Stimulated activated CD4-positive, alpha-beta T cell treated with anti-CD3 and anti-CD28 coated beads, Interleukin-1b, Interleukin-23, amount 100 ng/mL, for 4 hours (primary cell): ENCODE results near the gene SNX30.

Source experiments
- DNase-seq, 2 donors: peaks; one replicate each; pipeline ENCODE4 v3.0.0-alpha.2; 2020; ENCODE audit warnings: low read depth in 2 of 2

Gene SNX30

DNA sequence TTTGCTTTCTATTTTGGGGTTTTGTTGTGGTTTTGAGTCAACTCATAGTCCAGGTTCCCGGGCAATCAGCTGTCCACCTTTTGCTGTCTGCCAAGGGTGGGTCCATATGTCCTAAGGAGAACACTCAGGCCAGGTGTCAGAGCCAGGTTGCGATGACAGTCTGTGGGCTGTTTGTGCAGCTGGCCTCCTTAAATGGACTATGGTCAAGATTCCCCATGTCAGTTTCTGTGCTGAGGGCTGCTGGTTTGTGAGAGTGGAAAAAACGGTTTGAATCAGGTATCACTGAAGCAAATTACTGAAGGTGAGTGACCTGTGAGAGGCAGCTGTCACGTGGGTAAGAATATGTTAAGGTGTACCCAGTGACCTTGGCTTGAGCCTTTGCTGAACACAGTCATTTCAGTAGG is 33.0 kb downstream of the SNX30 start:
- DNase-seq: no peak

DNA sequence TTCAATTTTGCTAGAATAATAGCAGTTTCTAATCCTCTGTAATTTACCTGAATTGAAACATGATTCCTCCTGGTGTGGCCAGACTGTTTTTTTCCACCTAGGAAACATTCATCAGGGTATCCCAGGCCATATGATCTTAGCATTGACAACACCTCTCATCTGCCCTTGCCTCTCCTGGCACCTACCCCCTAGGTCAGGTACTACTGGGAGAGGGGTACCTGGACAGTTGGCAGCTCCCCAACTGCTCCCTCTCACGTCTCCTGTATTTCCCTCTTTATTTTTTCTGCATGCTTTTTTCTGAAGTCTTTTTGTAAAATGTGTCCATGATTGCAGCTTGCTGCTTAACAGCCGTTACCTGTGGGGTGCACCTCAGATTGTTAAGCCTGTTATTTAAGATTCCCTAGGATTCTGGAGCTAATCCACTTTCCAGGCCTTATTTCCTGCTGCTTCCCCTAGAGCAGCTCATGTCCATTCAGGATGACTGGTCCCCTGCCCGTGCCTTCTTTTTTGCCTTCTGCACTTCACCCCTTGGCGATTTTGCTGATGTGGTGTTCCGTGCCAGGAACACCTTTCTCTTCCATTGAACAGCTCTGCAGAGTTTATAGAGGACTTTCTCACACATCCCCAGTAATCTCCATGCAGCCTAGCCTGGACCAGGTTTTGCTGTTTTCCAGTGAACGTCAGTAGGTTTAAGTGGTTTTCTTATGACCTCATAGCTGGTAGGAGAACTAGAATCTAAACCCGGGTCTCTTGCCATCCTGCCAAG is 33.6 kb downstream of the SNX30 start:
- no peak for DNase-seq

DNA sequence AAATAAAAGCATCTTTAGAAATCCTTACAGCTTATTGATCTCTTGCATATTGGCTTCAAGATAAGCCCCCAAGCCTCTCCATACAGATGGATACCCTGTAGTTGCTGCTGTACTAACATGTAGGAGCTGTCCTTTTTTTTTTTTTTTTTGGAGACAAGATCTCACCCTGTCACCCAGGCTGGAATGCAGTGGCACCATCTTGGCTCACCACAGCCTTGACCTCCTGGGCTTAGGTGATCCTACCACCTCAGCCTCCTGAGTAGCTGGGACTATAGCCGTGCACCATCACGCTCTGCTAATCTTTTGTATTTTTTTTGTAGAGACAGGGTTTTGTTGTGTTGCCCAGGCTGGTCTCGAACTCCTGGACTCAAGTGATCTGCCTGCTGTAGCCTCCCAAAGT is 35.4 kb downstream of the SNX30 start:
- DNase-seq: no peak

DNA sequence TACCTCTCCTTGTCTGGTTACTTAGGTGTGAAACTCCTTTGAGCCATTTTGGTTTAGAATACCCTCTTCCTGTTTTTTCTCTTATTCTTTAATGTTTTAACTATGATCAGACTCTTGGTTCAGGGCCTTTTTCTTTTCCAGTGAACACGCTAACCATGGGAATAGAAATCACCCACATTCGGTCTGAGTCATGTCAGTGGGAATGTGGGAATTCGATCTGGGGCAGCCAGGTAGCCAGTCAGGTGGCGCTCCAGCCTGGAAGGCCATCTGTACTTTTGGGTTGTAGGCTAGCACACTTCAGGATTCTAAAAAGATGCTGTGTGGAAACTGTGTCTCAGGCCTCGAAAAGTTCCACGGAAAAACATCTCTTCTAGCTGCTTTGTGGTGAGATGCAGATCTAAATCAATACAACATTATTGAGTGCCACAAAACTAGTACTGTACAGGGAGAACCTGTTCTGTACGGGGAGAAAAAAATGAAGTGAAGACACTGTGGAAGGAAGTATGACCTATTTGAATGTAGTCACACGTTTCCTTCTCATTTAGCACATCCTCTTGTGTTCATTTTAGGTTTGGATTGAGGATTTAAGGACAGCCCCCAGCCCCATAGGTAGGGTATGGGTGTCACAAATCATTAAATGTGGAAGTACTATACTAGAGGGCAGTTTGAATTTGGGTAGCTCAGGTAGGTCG is 36.4 kb downstream of the SNX30 start:
- no peak for DNase-seq

DNA sequence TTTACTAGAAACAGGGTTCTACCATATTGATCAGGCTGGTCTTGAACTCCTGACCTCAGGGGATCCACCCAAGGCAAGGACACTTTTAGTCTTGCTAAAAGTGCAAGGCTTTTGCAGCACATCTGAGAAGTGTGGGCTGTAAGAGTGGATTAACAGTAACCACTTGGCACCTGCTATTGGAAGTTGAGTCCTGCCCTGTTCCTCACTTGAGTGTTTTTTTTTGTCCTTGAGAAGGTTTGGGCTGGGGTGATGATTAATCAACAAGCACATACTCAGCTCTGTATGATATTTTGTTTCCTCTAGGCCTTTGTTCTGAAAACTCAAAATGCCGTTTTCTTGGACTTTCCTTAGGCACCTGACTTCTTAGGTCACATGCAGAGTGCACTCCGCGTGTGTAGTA is 37.4 kb downstream of the SNX30 start:
- no peak for DNase-seq

DNA sequence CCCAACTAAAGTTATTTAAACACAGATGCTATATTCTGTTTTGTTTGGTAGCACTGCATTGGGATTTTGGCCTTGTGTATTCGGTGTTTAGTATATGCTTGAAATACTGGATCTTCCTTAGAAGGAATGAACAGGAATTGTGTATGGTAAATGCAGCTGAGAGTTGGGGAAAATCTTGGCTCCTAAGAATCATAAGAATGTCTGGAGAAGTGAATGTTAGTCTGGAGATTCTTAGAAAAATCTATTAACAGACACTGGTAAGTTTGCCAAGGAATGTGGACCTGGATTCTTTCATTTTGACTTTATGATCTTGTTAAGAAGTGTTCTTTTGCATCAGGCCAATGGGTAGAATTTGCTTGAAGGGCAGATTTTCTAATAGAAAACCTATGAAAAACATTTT is 38.9 kb downstream of the SNX30 start:
- DNase-seq: no peak

DNA sequence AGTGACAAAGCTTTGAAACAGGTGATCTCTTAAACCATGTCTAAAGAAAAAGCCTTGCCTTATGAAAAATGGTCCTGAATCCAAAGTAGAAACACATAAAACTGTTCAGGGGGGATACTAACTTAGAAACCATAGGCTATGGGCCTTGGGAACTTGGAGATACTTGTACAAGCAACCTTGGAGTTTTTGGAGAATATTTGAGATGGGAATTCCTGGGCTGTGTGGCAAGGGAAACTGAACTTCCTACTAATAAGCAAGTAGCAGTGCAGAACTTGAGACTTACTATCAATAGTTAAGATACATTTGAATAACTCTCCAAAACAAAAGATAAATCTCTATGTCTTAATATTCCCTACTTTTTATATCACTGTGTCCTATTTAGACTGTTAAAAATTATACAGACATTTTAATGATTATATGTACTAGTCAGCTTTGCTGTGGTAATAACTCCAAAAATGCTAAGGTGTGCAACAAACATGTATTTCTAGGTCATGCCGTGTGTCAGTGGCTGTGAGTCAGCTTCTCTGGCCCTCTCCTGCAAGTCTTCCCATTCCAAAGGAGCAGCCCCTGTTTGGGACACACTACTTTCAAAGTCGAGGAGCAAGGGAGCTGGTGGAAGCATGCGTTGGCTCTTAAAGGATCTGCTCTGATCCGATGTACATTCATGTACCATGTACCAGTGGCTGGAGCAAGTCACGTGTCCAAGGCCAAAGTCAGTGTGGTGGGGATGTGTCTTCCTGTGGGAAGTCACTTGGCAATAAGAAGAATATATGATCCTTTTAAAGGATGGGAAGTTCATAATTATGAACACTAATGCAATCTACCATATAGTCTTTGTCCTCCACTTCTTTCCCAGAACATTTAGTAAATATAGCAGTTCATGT is 39.6 kb downstream of the SNX30 start:
- DNase-seq: no peak

DNA sequence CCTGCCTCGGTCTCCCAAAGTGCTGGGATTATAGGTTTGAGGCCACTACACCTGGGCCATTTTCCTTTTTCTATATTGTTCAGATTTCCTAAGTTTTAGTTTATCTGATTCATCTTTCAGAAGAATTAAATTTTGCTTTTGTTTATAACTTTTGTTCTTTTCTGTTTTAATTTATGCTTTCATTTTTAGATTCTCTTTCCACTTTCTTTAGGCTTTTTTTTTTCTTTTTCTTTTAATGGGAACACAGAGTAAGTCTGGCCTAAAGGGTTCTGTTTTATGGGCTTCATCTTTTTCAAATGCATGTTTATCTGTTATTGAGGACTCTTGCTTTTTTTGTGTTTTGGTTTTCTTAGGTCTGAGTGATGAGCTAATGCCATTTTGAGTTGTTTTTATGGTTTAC is 42.1 kb downstream of the SNX30 start:
- no peak for DNase-seq

DNA sequence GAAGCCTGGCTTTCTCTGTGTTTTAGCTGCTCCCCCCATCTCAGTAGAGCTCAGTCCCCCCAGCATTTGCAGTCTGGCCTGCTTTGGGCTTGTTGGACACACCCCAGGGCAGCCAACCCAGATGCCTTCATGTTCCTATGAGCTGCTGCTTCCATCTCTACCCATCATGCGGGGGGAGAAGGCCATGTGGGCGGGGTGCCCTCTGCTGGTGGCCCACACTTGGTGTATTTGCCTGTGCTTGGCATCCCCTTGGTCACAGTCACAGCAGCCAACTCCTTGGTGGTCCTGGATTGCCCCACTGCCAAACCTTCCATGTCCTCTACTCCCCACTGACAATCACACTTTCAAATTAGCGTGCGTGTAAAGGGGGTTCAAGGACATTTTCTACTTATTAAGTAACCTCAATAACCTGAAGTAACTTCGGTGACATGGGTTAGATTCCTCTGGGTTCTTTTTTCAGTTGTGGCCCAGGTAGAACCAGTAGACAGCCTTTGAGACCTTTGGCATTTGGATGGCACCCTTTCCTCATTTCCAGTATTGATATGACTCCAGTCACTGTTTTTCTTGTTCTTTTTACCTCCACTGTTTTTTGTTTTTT is 42.8 kb downstream of the SNX30 start:
- peak; percentile 75 to 77 for DNase-seq

DNA sequence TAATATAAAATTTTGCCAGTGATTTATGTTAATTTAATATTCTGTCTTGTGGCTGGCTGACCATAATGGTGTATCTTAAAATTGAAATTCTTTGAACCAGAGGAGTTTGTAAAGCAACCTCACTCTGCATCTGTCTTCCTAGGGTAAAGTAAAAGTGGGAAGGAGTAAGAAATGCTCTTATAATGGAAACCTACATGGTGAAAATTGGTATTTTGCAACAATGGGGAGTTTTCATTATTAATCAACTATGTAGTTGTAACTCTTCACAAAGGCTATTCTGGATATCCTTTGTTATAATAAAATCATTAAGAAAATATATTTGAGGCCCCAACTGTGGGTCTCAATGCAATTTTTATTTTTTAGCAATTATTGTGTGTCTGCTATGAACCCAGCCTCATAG is 44.2 kb downstream of the SNX30 start:
- DNase-seq: no peak

DNA sequence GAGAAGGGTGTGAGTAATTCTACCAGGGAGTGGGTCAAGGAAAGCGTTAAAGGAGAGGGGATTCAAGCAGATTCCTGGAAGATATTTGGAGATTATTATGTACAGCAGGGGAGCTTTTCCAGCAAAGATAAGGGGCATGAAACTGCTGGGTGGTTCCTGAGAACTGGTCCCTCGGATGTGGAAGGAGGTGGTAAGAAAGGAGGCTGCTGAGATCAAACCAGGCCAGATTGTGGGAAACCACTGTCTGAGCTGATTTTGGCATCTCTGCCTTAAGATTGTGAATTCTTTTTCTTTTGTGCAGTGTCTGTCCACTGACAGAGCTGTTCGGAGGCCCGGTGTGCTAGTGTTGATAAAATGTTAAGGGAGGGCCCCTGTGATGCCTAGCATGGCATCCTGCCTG is 45.4 kb downstream of the SNX30 start:
- DNase-seq: no peak

DNA sequence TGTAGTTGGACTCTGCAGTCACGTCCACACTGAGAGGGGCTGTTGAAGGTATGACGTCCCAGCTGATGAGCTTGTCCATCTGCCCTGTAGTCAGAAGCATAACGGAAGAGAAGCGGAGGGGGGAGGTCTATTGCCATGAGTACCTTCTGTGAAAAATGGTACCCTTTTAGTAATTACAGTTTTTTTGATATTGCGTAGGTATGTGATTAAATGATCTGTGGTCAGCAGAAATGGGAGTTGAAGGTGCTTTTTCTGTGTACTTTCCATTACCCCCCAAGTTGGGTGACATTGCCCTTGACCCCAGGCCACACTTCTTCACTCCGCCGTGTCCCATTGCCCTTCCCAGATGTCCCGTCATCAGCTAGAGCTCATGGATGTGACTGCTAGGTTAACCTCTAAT is 45.9 kb downstream of the SNX30 start:
- DNase-seq: no peak

DNA sequence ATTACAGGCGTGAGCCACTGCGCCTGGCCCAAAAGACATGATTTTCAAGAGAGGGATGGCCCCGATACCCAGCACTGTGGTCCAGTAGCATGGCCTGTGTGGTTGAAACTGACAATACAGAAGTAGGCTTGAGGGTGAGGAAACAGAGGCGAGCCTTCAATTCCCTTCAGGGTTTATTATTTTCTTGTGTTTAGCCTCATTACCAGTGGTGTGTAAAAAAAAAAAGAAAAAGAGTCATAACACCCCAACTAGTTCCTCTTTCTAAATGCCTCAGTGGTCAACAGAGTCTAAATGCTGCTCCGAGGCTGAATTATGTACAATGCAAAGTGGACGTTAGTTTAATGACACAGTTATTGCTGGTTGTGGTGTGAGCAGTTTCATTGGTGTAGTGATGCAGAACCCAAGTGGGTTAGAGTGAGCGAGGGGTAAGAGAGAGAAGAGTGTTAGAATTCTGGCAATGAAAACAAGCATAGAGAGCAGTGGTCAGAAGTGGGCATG is 58.8 kb downstream of the SNX30 start:
- no peak for DNase-seq

DNA sequence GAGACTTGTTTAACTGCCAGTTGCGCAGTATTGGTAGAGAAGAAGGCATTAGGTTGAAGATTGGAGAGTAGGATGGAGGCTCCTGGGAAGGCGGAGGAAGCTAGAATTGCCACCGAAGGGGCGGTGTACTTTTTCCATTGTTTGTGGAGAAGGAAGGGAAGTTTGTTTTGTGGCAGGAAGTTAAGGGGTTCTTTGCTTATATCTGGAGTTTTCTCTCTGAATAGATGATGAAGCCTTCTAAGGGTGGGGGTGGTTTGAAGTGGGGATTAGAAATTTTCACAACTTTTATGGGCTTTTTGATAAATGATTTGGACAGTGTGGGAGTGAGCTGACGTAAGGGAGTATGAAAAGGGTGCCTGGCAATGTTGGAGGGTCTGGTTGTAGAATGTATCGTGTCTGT is 59.3 kb downstream of the SNX30 start:
- DNase-seq: no peak

DNA sequence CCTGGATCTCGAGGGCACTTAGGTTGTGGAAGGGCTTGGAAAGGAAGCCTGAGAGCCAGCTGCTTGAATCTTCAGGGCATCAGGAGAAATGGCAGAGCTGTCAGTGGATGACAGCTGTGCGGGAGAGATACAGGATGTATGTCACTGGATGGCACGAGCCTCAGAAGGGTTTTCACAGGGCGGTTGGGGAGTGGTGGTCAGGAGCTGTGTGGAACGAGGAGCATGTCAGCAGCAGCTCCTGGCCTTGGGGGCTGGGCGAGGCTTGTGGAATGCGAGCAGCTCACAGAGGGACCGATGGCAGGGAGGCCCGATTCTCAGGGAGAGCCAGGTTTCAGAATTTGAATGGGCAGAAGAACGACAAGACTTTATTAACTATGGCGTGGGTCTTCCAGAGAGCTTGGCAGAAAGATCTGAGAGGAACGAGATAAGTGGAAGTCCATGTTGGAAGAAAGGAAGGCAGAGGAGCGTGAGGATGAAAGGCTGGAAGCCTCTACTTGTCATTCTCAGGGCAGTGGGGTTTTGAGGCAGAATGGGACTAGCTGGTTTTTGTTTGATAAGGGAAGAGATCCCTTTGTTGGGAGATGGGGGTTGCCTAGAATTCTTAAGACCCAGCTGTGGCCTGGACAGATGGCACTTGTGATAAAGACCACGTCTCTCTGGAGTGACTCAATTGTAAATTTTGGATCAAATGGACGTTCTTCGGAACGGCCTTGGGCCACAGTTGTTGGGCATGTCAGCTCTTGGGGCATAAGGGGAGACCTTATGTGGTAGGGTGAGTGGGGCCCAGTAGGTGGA is 60.3 kb downstream of the SNX30 start:
- DNase-seq: no peak

DNA sequence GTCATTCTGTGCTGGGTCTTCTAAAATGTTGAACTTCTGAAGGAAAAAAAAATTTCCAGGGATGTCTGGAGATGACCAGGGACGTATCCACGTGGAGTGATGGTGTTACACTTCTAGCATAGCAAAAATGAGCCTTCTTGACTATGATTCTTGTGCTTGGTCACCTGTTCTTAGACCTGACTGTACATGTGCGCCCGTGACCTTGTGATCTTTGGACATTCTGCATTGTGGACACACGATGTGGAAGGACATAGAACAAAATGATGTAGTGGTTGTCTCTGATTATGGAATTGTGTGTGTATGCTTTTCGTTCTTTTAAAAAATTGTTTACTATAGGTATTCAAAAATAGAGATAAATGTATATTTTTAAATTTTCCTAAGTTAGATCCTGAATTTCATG is 61.0 kb downstream of the SNX30 start:
- DNase-seq: no peak

DNA sequence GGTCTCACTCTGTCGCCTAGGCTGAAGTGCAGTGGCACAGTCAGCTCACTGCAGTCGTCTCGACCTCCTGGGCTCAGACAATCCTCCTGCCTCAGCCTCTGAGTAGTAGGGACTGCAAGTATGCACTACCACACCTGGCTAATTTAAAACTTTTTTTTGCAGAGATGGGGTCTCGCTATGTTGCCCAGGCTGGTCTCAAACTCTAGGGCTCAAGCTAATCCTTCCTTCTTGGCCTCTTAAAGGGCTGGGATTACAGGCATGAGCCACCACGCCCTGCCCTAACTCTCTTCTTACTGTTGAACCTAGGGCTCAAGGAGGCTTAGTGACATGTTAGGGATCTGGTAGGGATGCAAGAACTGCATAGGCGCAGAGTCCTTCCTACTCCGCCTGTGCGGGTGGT is 65.3 kb downstream of the SNX30 start:
- DNase-seq: no peak

DNA sequence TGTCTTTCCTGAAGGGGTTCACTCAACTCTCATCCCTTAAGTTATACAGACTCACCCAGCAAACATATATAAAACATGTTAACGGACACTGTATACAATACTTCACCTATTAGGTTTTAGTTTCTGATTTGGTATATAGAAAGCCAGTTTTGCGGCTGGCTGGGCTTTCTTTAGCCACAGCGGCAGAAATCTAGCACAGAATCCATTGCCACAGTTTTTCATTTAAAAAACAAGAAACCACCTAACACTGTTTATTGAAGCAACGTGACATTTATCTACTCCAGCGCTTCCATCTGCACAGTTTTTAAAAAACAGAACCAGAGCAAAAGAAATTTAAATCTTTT is 67.3 kb downstream of the SNX30 start:
- DNase-seq: no peak

DNA sequence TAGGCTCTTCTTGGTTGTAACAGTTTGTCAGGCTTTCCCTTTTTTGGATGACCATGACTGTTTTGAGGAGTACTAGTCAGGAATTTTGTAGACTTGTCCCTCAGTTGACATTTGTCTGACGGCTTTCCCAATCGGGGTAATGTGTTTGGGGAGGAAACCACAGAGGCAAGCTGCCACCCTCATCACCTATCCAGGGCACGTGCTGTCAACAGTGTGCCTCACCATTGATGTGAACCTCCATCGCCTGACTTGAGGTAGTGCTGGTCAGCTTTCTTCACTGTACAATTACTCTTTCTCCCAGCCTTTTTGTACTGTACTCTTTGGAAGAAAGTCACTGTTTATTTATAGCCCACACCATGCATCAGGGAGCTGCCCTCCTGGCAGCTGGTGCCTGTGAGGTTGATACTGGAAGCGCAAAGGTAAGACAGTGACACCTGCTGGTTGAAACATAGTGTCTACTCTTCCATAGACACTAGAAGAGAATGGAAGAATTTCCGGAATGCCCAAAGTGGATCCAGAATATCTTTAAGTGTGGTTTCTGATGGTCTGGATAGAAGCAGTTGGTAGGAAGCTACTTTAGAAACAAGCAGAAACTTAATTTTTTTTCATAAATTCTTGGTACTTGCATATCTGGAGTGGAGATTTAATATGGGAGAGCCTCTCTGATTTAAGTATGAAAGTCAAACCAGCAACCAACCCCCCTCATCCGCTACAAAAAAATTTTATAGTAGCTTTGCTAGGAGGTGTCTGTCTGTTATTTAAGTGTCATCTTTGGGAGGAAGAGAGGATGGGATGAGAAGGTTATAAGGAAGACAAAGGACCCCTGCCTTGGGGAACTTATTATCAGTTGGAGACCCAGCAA is 69.3 kb downstream of the SNX30 start:
- DNase-seq: no peak

DNA sequence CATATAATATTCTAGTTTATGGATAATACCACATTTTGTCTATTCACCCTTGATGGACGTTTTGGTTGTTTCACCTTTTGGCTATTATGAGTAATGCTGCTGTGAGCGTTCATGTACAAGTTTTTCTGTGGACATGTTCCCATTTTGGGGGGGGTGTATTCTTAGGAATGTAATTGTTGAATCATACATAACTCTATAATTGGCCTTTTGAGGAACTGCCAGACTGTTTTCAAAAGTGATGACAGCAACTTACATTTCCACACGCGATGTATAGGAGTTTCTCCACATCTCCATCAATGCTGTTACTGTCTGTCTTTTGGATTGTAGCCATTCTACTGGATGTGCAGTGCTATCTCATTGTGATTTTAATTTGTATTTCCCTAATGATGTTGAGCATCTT is 70.3 kb downstream of the SNX30 start:
- DNase-seq: no peak
